WTC11 (cell line): Measurements from ENCODE around the gene NEURL1B.

Source experiments
- CREM ChIP-seq: sonication (generic); formaldehyde crosslinking; IDR thresholded peaks from 2 replicates; pipeline ENCODE4 v1.8.1; 2022; ENCODE audit warnings: mild to moderate bottlenecking, missing genetic modification reagents, moderate library complexity
- ETV6 ChIP-seq: sonication (generic); formaldehyde crosslinking; IDR thresholded peaks from 2 replicates; pipeline ENCODE4 v1.8.1; 2022; ENCODE audit warnings: mild to moderate bottlenecking, missing genetic modification reagents
- FOXP1 ChIP-seq: sonication (generic); formaldehyde crosslinking; IDR thresholded peaks from 2 replicates; pipeline ENCODE4 v1.8.0; 2022; ENCODE audit warnings: missing genetic modification reagents, mild to moderate bottlenecking, moderate library complexity, borderline replicate concordance
- HMGA2 ChIP-seq: fragments of 250-450 bp; sonication (Bioruptor Pico); IDR thresholded peaks from 2 replicates; pipeline ENCODE4 v1.4.0; 2021; ENCODE audit warnings: mild to moderate bottlenecking, moderate library complexity
- JUN ChIP-seq: sonication (generic); formaldehyde crosslinking; IDR thresholded peaks from 2 replicates; pipeline ENCODE4 v1.8.0; 2023; ENCODE audit warnings: mild to moderate bottlenecking, missing genetic modification reagents
- NR2C2 ChIP-seq: sonication (generic); formaldehyde crosslinking; IDR thresholded peaks from 2 replicates; pipeline ENCODE4 v1.8.0; 2022; ENCODE audit warnings: mild to moderate bottlenecking, missing genetic modification reagents
- USF2 ChIP-seq: sonication (generic); formaldehyde crosslinking; IDR thresholded peaks from 2 replicates; pipeline ENCODE4 v1.8.1; 2023; ENCODE audit warnings: mild to moderate bottlenecking, missing genetic modification reagents, moderate library complexity
- ZNF138 ChIP-seq: sonication (generic); formaldehyde crosslinking; conservative IDR thresholded peaks from 2 replicates; pipeline ENCODE4 v1.8.1; 2022; ENCODE audit warnings: mild to moderate bottlenecking, moderate library complexity, missing genetic modification reagents
- ZNF423 ChIP-seq: fragments of 250-450 bp; sonication (Bioruptor Pico); IDR thresholded peaks from 2 replicates; pipeline ENCODE4 v2.1.2; 2022; ENCODE audit warnings: mild to moderate bottlenecking, moderate library complexity
- TF ChIP-seq, protein P1 (sequence below): fragments of 250-450 bp; sonication (Bioruptor Pico); conservative IDR thresholded peaks from 2 replicates; pipeline ENCODE4 v1.9.0; 2021; ENCODE audit warnings: mild to moderate bottlenecking
- TF ChIP-seq, protein P2 (sequence below): fragments of 200-600 bp; IDR thresholded peaks from 2 replicates; pipeline ENCODE4 v1.8.0; 2022; ENCODE audit warnings: antibody characterized with exemption
- TF ChIP-seq, protein P3 (sequence below): sonication (generic); formaldehyde crosslinking; IDR thresholded peaks from 2 replicates; pipeline ENCODE4 v1.8.0; 2022; ENCODE audit warnings: missing genetic modification reagents
- TF ChIP-seq, protein P4 (sequence below): sonication (generic); formaldehyde crosslinking; IDR thresholded peaks from 2 replicates; pipeline ENCODE4 v1.8.1; 2023; ENCODE audit warnings: mild to moderate bottlenecking, missing genetic modification reagents

DNA sequence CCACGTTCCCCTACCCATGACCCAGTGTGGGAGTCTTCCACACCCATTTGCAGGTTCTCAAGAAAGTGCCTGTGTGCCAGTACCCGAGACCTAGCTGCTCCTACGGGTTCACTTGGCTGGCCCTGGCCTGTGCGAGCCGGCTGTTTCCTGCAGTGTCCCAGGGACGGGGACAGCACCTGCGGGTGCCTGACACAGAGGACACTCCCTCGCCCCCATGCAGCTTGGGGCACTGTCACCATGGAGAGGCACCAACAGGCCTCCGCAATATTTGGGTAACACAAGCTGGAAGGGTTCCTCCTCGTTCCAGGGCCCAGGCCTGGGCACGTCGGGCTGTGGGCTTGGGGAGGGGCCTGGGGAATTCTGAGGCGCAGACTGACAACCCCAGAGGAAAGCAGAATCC is 88.5 kb downstream of the NEURL1B start:
- TF ChIP-seq, protein P1, sequence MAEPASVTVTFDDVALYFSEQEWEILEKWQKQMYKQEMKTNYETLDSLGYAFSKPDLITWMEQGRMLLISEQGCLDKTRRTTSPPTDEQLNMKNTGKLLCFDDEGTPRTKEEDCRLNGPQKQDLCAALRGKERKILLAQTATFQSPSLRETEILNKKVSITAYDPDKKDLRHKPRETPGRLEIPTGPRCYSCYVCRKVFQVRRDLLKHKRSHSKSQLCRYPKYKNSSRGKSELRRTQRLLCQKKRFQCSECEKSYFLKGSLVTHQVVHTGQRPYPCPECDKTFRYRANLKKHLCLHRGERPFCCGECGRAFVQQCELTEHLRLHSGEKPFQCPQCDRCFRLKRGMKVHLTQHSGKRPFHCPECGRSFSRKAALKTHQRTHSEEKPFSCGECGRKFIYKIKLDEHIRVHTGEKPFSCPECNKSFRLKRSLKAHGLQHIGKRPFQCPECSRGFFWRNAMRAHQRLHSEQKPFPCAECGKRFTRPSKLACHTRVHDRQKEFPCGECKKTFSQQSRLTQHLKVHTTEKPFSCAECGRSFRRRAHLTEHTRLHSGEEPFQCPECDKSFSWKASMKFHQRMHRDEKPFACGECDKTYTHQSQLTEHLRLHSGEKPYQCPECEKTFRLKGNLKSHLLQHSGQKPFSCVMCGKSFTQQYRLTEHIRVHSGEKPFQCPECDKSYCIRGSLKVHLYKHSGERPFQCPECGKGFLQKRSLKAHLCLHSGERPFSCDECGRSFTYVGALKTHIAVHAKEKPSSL: no peak
- TF ChIP-seq, protein P2, sequence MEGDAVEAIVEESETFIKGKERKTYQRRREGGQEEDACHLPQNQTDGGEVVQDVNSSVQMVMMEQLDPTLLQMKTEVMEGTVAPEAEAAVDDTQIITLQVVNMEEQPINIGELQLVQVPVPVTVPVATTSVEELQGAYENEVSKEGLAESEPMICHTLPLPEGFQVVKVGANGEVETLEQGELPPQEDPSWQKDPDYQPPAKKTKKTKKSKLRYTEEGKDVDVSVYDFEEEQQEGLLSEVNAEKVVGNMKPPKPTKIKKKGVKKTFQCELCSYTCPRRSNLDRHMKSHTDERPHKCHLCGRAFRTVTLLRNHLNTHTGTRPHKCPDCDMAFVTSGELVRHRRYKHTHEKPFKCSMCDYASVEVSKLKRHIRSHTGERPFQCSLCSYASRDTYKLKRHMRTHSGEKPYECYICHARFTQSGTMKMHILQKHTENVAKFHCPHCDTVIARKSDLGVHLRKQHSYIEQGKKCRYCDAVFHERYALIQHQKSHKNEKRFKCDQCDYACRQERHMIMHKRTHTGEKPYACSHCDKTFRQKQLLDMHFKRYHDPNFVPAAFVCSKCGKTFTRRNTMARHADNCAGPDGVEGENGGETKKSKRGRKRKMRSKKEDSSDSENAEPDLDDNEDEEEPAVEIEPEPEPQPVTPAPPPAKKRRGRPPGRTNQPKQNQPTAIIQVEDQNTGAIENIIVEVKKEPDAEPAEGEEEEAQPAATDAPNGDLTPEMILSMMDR: no peak
- TF ChIP-seq, protein P3, sequence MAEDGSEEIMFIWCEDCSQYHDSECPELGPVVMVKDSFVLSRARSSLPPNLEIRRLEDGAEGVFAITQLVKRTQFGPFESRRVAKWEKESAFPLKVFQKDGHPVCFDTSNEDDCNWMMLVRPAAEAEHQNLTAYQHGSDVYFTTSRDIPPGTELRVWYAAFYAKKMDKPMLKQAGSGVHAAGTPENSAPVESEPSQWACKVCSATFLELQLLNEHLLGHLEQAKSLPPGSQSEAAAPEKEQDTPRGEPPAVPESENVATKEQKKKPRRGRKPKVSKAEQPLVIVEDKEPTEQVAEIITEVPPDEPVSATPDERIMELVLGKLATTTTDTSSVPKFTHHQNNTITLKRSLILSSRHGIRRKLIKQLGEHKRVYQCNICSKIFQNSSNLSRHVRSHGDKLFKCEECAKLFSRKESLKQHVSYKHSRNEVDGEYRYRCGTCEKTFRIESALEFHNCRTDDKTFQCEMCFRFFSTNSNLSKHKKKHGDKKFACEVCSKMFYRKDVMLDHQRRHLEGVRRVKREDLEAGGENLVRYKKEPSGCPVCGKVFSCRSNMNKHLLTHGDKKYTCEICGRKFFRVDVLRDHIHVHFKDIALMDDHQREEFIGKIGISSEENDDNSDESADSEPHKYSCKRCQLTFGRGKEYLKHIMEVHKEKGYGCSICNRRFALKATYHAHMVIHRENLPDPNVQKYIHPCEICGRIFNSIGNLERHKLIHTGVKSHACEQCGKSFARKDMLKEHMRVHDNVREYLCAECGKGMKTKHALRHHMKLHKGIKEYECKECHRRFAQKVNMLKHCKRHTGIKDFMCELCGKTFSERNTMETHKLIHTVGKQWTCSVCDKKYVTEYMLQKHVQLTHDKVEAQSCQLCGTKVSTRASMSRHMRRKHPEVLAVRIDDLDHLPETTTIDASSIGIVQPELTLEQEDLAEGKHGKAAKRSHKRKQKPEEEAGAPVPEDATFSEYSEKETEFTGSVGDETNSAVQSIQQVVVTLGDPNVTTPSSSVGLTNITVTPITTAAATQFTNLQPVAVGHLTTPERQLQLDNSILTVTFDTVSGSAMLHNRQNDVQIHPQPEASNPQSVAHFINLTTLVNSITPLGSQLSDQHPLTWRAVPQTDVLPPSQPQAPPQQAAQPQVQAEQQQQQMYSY (CRISPR knock-in tag): no peak
- TF ChIP-seq NR2C2 (CRISPR knock-in tag) (no peak), FOXP1 (CRISPR knock-in tag) (no peak), USF2 (CRISPR knock-in tag) (no peak), ETV6 (CRISPR knock-in tag) (no peak), JUN (no peak), HMGA2 (no peak), ZNF423 (CRISPR knock-in tag) (no peak), CREM (no peak), ZNF138 (CRISPR knock-in tag) (no peak)
- TF ChIP-seq, protein P4, sequence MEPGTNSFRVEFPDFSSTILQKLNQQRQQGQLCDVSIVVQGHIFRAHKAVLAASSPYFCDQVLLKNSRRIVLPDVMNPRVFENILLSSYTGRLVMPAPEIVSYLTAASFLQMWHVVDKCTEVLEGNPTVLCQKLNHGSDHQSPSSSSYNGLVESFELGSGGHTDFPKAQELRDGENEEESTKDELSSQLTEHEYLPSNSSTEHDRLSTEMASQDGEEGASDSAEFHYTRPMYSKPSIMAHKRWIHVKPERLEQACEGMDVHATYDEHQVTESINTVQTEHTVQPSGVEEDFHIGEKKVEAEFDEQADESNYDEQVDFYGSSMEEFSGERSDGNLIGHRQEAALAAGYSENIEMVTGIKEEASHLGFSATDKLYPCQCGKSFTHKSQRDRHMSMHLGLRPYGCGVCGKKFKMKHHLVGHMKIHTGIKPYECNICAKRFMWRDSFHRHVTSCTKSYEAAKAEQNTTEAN (CRISPR knock-in tag): no peak
